B cell (primary cell): ENCODE data around the gene PDLIM5. TPM values are rescaled to one million over a fixed set of nuclear protein-coding genes. Genes with fewer than 3 reads are reported as not detected.

Experiments used
- ATAC-seq: fragments of 200-7000 bp; cut with Tn5 transposase; one replicate; pipeline ENCODE4 v1.10.0; 2021; ENCODE audit warnings: low read depth, mild to moderate bottlenecking, moderate number of reproducible peaks, moderate library complexity
- CTCF ChIA-PET: fragments of 350-600 bp; sonication (Branson Sonifier 250); formaldehyde crosslinking; loops from one replicate; lab custom pipeline; 2021; ENCODE audit warnings: antibody characterized with exemption, inconsistent platforms; lab: Charles Lee
- POLR2A ChIA-PET: fragments of 350-600 bp; sonication (Branson Sonifier 250); formaldehyde crosslinking; loops from one replicate; lab custom pipeline; 2021; ENCODE audit warnings: antibody characterized with exemption; lab: Charles Lee
- DNase-seq: peaks from one replicate; pipeline ENCODE4 v3.0.0; 2013
- H2AFZ ChIP-seq: 2 replicates; pipeline ENCODE4 v1.6.1; 2012; ENCODE audit warnings: mild to moderate bottlenecking, low read depth, low read length; ENCODE audit not compliant: insufficient read depth, poor library complexity, severe bottlenecking
- H3K27ac ChIP-seq, 2 donors: 1 replicate in 1 of 2; 2 replicates in 1 of 2; pipeline ENCODE4 v1.5.1; 2012 to 2013; ENCODE audit warnings: low read length in 2 of 2, mild to moderate bottlenecking in 2 of 2, moderate library complexity in 1 of 2
- H3K27me3 ChIP-seq, 4 experiments: fragments of 200-600 bp in 1 of 4; sonication (generic) in 1 of 4; replicated peaks in 1 of 4; 1 replicate in 2 of 4; 2 replicates in 2 of 4; pipeline versions ENCODE4 v1.6.1 to v1.7.0; 2013 to 2016; ENCODE audit warnings: low read length in 3 of 4, mild to moderate bottlenecking in 2 of 4, mixed read lengths in 1 of 4, moderate library complexity in 1 of 4; ENCODE audit not compliant: insufficient read depth in 4 of 4, control insufficient read depth in 3 of 4; ENCODE audit errors: control extremely low read depth in 1 of 4
- H3K36me3 ChIP-seq, 2 experiments: replicated peaks in 1 of 2; 1 replicate in 1 of 2; 2 replicates in 1 of 2; pipeline versions ENCODE4 v1.6.1 to v1.7.1; 2013; ENCODE audit warnings: low read length in 1 of 2; ENCODE audit not compliant: insufficient read depth in 2 of 2, control insufficient read depth in 1 of 2; ENCODE audit errors: control extremely low read depth in 1 of 2, extremely low read depth in 1 of 2
- H3K4me1 ChIP-seq, 2 donors: fragments of 200-600 bp in 1 of 2; sonication (generic) in 1 of 2; 1 replicate in 1 of 2; 2 replicates in 1 of 2; pipeline versions ENCODE4 v1.5.1 to v1.6.1; 2013 to 2017; ENCODE audit warnings: low read length in 2 of 2; ENCODE audit not compliant: control insufficient read depth in 2 of 2, insufficient read depth in 2 of 2
- H3K4me2 ChIP-seq: replicated peaks from 2 replicates; pipeline ENCODE3; 2012; ENCODE audit warnings: mild to moderate bottlenecking, low read depth, low read length; ENCODE audit not compliant: poor library complexity, severe bottlenecking
- H3K4me3 ChIP-seq, 5 experiments: fragments of 200-600 bp in 1 of 5; sonication (generic) in 1 of 5; 1 replicate in 3 of 5; 2 replicates in 2 of 5; pipeline versions ENCODE4 v1.5.1 to v1.7.0; 2011 to 2016; ENCODE audit warnings: low read length in 4 of 5, mild to moderate bottlenecking in 4 of 5, low read depth in 2 of 5, control low read depth in 1 of 5, moderate library complexity in 1 of 5; ENCODE audit not compliant: insufficient read depth in 1 of 5; ENCODE audit errors: control extremely low read depth in 1 of 5, extremely low read depth in 1 of 5
- H3K79me2 ChIP-seq: fragments of 200-600 bp; sonication (generic); one replicate; pipeline ENCODE4 v1.6.0; 2016; ENCODE audit warnings: low read length; ENCODE audit not compliant: control insufficient read depth, insufficient read depth
- H3K9ac ChIP-seq: fragments of 200-600 bp; sonication (generic); 2 replicates; pipeline ENCODE4 v1.6.1; 2017; ENCODE audit warnings: mild to moderate bottlenecking, low read length, moderate library complexity
- H3K9me3 ChIP-seq, 3 donors: one replicate each; pipeline versions ENCODE4 v1.6.1 to v1.7.1; 2013; ENCODE audit warnings: low read length in 2 of 3; ENCODE audit not compliant: control insufficient read depth in 2 of 3, insufficient read depth in 1 of 3; ENCODE audit errors: control extremely low read depth in 1 of 3
- H4K20me1 ChIP-seq: 2 replicates; pipeline ENCODE4 v1.6.0; 2012; ENCODE audit warnings: mild to moderate bottlenecking, low read length; ENCODE audit not compliant: insufficient read depth, control insufficient read depth, poor library complexity, severe bottlenecking
- H3K27ac Mint-ChIP-seq: one replicate; pipeline ENCODE4 v1.8.0; 2021; ENCODE audit warnings: mixed read lengths
- H3K27me3 Mint-ChIP-seq: one replicate; pipeline ENCODE4 v1.8.0; 2021; ENCODE audit warnings: mixed read lengths
- H3K4me1 Mint-ChIP-seq: one replicate; pipeline ENCODE4 v1.8.0; 2021; ENCODE audit warnings: mixed read lengths
- H3K4me3 Mint-ChIP-seq: one replicate; pipeline ENCODE4 v1.8.0; 2021; ENCODE audit warnings: mixed read lengths
- H3K9me3 Mint-ChIP-seq: one replicate; pipeline ENCODE4 v1.8.0; 2022; ENCODE audit warnings: mixed read lengths; ENCODE audit not compliant: insufficient read depth
- CTCF ChIP-seq: fragments of 200-600 bp; IDR thresholded peaks from one replicate; pipeline ENCODE4 v1.8.0; 2022; ENCODE audit warnings: antibody characterized with exemption, mild to moderate bottlenecking
- EZH2 ChIP-seq: IDR thresholded peaks from 2 replicates; pipeline ENCODE4 v1.6.1; 2012; ENCODE audit warnings: borderline replicate concordance, low read depth, mild to moderate bottlenecking, moderate library complexity, low read length; ENCODE audit not compliant: insufficient read depth, poor library complexity, severe bottlenecking
- WGBS: methylation state at CpG from one replicate; pipeline ENCODE4 v1.1.5; 2013; ENCODE audit warnings: missing lambda C conversion rate; ENCODE audit not compliant: insufficient coverage; 5-methylcytosine and 5-hydroxymethylcytosine counted together
- intact Hi-C: fragments of 100-400 bp; cut with micrococcal nuclease; formaldehyde crosslinking; loops from one replicate; pipeline ENCODE4 v1.10.0; 2022
- polyA plus RNA-seq: library from polyadenylated mRNA; depleted of rRNA; stranded (reverse); fragments of >200 nt; gene quantifications from 2 replicates; pipeline ENCODE4 v1.2.3, GENCODE V29; 2012
- total RNA-seq, 2 donors: library from RNA; stranded (reverse); fragments of 120-200 nt in 1 of 2; gene quantifications; 1 replicate in 1 of 2; 2 replicates in 1 of 2; pipeline versions ENCODE4 v1.2.3 to v1.2.4, GENCODE V29; 2013 to 2022

PDLIM5 gene
- total and polyA plus RNA-seq, 2 donors (not counting 1 experiment from before 2014, with no cell fraction given), result 24.0 to 30.2 TPM

GRCh38 chr4:94669672-94670664 is 218.2 kb downstream of the PDLIM5 start:
- Mint-ChIP-seq H3K27ac (no peak overlapping the region), H3K4me3 (no peak overlapping the region), H3K4me1 (no peaks in the 10 kb centered on the region), H3K27me3 (no peaks in the 10 kb centered on the region), H3K9me3 (no peaks in the 10 kb centered on the region)
- ChIA-PET CTCF (no interaction called here), POLR2A (no interaction called here)
- WGBS, result 88% methylated on average over 1 of the region's 6 CpGs
- Histone ChIP-seq H3K4me1 (no peaks in the 10 kb centered on the region), H3K27ac (no peak overlapping the region), H3K9me3 (no peaks in the 10 kb centered on the region), H4K20me1 (no peaks in the 10 kb centered on the region), H3K9ac (no peak overlapping the region), H2AFZ (no peak overlapping the region), H3K4me3 (no peak overlapping the region), H3K79me2 (no peaks in the 10 kb centered on the region), H3K4me2 (no peak overlapping the region), H3K36me3 (no peaks in the 10 kb centered on the region), H3K27me3 (no peaks in the 10 kb centered on the region)
- no peak for DNase-seq
- intact Hi-C loops, result no loop called here
- no peak for TF ChIP-seq CTCF
- no peak for TF ChIP-seq EZH2
- no peak for ATAC-seq

- Histone ChIP-seq H3K79me2 (no peaks in the 10 kb centered on the region), H4K20me1 (no peaks in the 10 kb centered on the region), H3K4me3 (no peak overlapping the region), H3K4me1 (no peaks in the 10 kb centered on the region), H3K27ac (no peak overlapping the region), H3K27me3 (no peaks in the 10 kb centered on the region), H2AFZ (no peak overlapping the region), H3K9me3 (no peaks in the 10 kb centered on the region), H3K4me2 (no peak overlapping the region), H3K9ac (no peak overlapping the region), H3K36me3 (no peaks in the 10 kb centered on the region)
- WGBS, result 93% methylated on average over 4 of the region's 5 CpGs
- TF ChIP-seq EZH2, result no peak
- no peak for TF ChIP-seq CTCF
- H3K4me1 Mint-ChIP-seq, result no peaks in the 10 kb centered on the region
- ATAC-seq (no peak), DNase-seq (no peak)
- no peak overlapping the region for H3K27ac Mint-ChIP-seq
- no peaks in the 10 kb centered on the region for H3K9me3 Mint-ChIP-seq
- no peak overlapping the region for H3K4me3 Mint-ChIP-seq
- H3K27me3 Mint-ChIP-seq, result no peaks in the 10 kb centered on the region
- intact Hi-C loops, result no loop called here
- POLR2A ChIA-PET, result no interaction called here
- CTCF ChIA-PET, result no interaction called here
Measured at GRCh38 chr4:94671113-94671512, 219.4 kb downstream of the PDLIM5 start.
